Neural cell (in vitro differentiated cells): ENCODE data around the gene RGS19. TPM values are rescaled to one million over a fixed set of nuclear protein-coding genes. Genes with fewer than 3 reads are reported as not detected.

Experiments used
- H2AFZ ChIP-seq: fragments of 200-600, 300-800 bp; sonication (generic), shearing (Covaris generic); 2 replicates; pipeline ENCODE4 v1.6.0; 2014; ENCODE audit warnings: low read depth, mild to moderate bottlenecking, antibody characterized with exemption, low read length, moderate library complexity
- H3F3A ChIP-seq: fragments of 200-600 bp; shearing (Covaris generic); 2 replicates; pipeline ENCODE4 v1.6.1; 2016; ENCODE audit warnings: mild to moderate bottlenecking, moderate library complexity, mixed read lengths, antibody characterized with exemption, low read length; ENCODE audit not compliant: insufficient read depth, poor library complexity, severe bottlenecking
- H3K27ac ChIP-seq: fragments of 200-600, 300-800 bp; sonication (generic), shearing (Covaris generic); 2 replicates; pipeline ENCODE4 v1.5.1; 2014; ENCODE audit warnings: mild to moderate bottlenecking, low read length, moderate library complexity
- H3K27me3 ChIP-seq: fragments of 300-800, 200-600 bp; sonication (generic), shearing (Covaris generic); 2 replicates; pipeline ENCODE4 v1.6.0; 2014; ENCODE audit warnings: mild to moderate bottlenecking, low read depth, low read length, moderate library complexity; ENCODE audit not compliant: insufficient read depth
- H3K36me3 ChIP-seq: fragments of 300-800, 200-600 bp; sonication (generic), shearing (Covaris generic); 2 replicates; pipeline ENCODE4 v1.5.1; 2014; ENCODE audit warnings: mild to moderate bottlenecking, antibody characterized with exemption, low read length, moderate library complexity; ENCODE audit not compliant: insufficient read depth
- H3K4me2 ChIP-seq: fragments of 300-800, 200-600 bp; sonication (generic), shearing (Covaris generic); 2 replicates; pipeline ENCODE4 v1.6.0; 2014; ENCODE audit warnings: mild to moderate bottlenecking, low read length
- H3K4me3 ChIP-seq: fragments of 300-800, 200-600 bp; sonication (generic), shearing (Covaris generic); 2 replicates; pipeline ENCODE4 v1.5.1; 2014; ENCODE audit warnings: mild to moderate bottlenecking, low read length, moderate library complexity
- H3K79me2 ChIP-seq: fragments of 200-600 bp; shearing (Covaris generic); replicated peaks from 2 replicates; pipeline ENCODE4 v1.6.0; 2014; ENCODE audit warnings: mild to moderate bottlenecking, low read length, moderate library complexity; ENCODE audit not compliant: insufficient read depth
- H3K9ac ChIP-seq: fragments of 300-800, 200-600 bp; sonication (generic), shearing (Covaris generic); 2 replicates; pipeline ENCODE4 v1.6.1; 2016; ENCODE audit warnings: mild to moderate bottlenecking, low read length, mixed read lengths
- H3K9me2 ChIP-seq: fragments of 200-600 bp; shearing (Covaris generic); 2 replicates; pipeline ENCODE4 v1.6.1; 2016; ENCODE audit warnings: mild to moderate bottlenecking, low read length, mixed read lengths; ENCODE audit not compliant: insufficient read depth
- H3K9me3 ChIP-seq: fragments of 200-600, 300-800 bp; sonication (generic), shearing (Covaris generic); 2 replicates; pipeline ENCODE4 v1.6.1; 2016; ENCODE audit warnings: mild to moderate bottlenecking, mixed run types, low read length, moderate library complexity, mixed read lengths
- H4K20me1 ChIP-seq: fragments of 200-600 bp; shearing (Covaris generic); 2 replicates; pipeline ENCODE4 v1.6.1; 2016; ENCODE audit warnings: mild to moderate bottlenecking, mixed run types; ENCODE audit not compliant: insufficient read depth
- EP300 ChIP-seq: fragments of 450-650 bp; conservative IDR thresholded peaks from 2 replicates; pipeline ENCODE4 v1.6.1; 2014; ENCODE audit warnings: antibody characterized with exemption, mild to moderate bottlenecking, moderate library complexity; ENCODE audit not compliant: poor library complexity, severe bottlenecking
- EZH2 ChIP-seq: fragments of 200-600, 300-800 bp; shearing (Covaris generic), sonication (generic); IDR thresholded peaks from 2 replicates; pipeline ENCODE4 v1.6.1; 2014; ENCODE audit warnings: antibody characterized with exemption, low read length, borderline replicate concordance, mild to moderate bottlenecking; ENCODE audit not compliant: insufficient read depth, poor library complexity, severe bottlenecking
- MXI1 ChIP-seq: fragments of 450-650 bp; conservative IDR thresholded peaks from 2 replicates; pipeline ENCODE4 v1.6.1; 2014; ENCODE audit warnings: antibody characterized with exemption, mild to moderate bottlenecking; ENCODE audit not compliant: poor library complexity, severe bottlenecking
- POLR2AphosphoS5 ChIP-seq: IDR thresholded peaks from 2 replicates; pipeline ENCODE4 v1.6.1; 2012
- RAD21 ChIP-seq: fragments of 450-650 bp; conservative IDR thresholded peaks from 2 replicates; pipeline ENCODE4 v1.6.1; 2014; ENCODE audit warnings: antibody characterized with exemption, mild to moderate bottlenecking, moderate library complexity
- REST ChIP-seq: IDR thresholded peaks from 2 replicates; pipeline ENCODE4 v1.6.1; 2012; ENCODE audit warnings: borderline replicate concordance
- SMC3 ChIP-seq: fragments of 450-650 bp; conservative IDR thresholded peaks from 2 replicates; pipeline ENCODE4 v1.6.1; 2014; ENCODE audit warnings: antibody characterized with exemption, mild to moderate bottlenecking, moderate library complexity; ENCODE audit not compliant: poor library complexity
- TAF1 ChIP-seq: IDR thresholded peaks from 2 replicates; pipeline ENCODE4 v1.6.1; 2012; ENCODE audit warnings: low read depth
- polyA plus RNA-seq: library from polyadenylated mRNA; depleted of rRNA; stranded (reverse); fragments of >200 nt; gene quantifications from 2 replicates; pipeline ENCODE4 v1.2.3, GENCODE V29; 2014
- TF ChIP-seq, protein P1 (sequence below): fragments of 450-650 bp; IDR thresholded peaks from 2 replicates; pipeline ENCODE4 v1.5.1; 2014; ENCODE audit warnings: antibody characterized with exemption, mild to moderate bottlenecking, moderate library complexity; ENCODE audit not compliant: poor library complexity, severe bottlenecking

Gene RGS19
- polyA plus RNA-seq, 1 donor from 2014 or later = 3.4 TPM

DNA sequence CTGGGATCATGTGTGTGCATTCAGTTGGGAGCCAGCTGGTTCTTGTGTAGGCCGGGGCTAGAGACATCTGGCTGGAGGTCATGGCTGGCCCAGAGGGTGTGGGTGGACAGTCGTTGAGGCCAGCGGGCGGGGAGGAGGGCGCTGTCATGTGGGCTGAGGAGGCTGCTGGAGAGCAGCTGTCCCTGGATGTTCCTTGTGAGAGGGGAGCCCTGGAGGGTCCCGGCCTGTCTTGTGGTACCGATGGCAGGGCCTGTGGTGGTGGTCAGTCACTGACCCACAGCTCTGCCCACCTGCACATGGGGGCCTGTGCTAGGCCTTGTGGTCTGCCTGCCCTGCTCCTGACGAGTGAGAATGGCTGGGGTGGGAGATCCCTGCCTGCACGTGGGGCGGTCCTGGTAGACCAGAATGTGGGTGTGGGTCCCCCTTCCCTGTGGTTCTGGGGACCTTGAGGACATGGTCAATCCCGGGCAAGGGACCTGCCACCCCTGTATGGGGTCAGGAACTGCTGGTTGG is 45.3 kb downstream of the RGS19 start:
- no peak overlapping the region for H3K27ac ChIP-seq
- H3K4me3 ChIP-seq = no peak overlapping the region
- no peaks in the 10 kb centered on the region for H3K9me3 ChIP-seq
- no peaks in the 10 kb centered on the region for H3K79me2 ChIP-seq
- H4K20me1 ChIP-seq = no peaks in the 10 kb centered on the region
- peaks cover 23% of the 10 kb centered on the region for H3K27me3 ChIP-seq
- H3F3A ChIP-seq = no peaks in the 10 kb centered on the region
- no peak overlapping the region for H3K4me2 ChIP-seq
- H3K9ac ChIP-seq = no peak overlapping the region
- H2AFZ ChIP-seq = no peak overlapping the region
- H3K9me2 ChIP-seq = no peaks in the 10 kb centered on the region
- no peaks in the 10 kb centered on the region for H3K36me3 ChIP-seq
- no peak for TF ChIP-seq REST
- TF ChIP-seq EP300 = no peak
- TF ChIP-seq MXI1 = no peak
- no peak for TF ChIP-seq EZH2
- no peak for TF ChIP-seq RAD21
- TF ChIP-seq, protein P1, sequence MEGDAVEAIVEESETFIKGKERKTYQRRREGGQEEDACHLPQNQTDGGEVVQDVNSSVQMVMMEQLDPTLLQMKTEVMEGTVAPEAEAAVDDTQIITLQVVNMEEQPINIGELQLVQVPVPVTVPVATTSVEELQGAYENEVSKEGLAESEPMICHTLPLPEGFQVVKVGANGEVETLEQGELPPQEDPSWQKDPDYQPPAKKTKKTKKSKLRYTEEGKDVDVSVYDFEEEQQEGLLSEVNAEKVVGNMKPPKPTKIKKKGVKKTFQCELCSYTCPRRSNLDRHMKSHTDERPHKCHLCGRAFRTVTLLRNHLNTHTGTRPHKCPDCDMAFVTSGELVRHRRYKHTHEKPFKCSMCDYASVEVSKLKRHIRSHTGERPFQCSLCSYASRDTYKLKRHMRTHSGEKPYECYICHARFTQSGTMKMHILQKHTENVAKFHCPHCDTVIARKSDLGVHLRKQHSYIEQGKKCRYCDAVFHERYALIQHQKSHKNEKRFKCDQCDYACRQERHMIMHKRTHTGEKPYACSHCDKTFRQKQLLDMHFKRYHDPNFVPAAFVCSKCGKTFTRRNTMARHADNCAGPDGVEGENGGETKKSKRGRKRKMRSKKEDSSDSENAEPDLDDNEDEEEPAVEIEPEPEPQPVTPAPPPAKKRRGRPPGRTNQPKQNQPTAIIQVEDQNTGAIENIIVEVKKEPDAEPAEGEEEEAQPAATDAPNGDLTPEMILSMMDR = no peak
- TF ChIP-seq TAF1 = no peak

GRCh38 chr20:64032706-64033624 is 46.4 kb downstream of the RGS19 start:
- TF ChIP-seq TAF1 = no peak
- no peak for TF ChIP-seq SMC3
- TF ChIP-seq MXI1 = no peak
- no peak for TF ChIP-seq REST
- TF ChIP-seq, protein P1 = no peak
- TF ChIP-seq EP300 = no peak
- no peak for TF ChIP-seq POLR2AphosphoS5
- TF ChIP-seq EZH2 = no peak
- no peak for TF ChIP-seq RAD21
- H3F3A ChIP-seq = no peaks in the 10 kb centered on the region
- no peak overlapping the region for H3K4me2 ChIP-seq
- H4K20me1 ChIP-seq = no peaks in the 10 kb centered on the region
- no peaks in the 10 kb centered on the region for H3K9me2 ChIP-seq
- H3K4me3 ChIP-seq = no peak overlapping the region
- peaks cover 12% of the 10 kb centered on the region for H3K27me3 ChIP-seq
- H3K36me3 ChIP-seq = no peaks in the 10 kb centered on the region
- H3K9me3 ChIP-seq = no peaks in the 10 kb centered on the region
- H3K27ac ChIP-seq = no peak overlapping the region
- no peaks in the 10 kb centered on the region for H3K79me2 ChIP-seq
- no peak overlapping the region for H3K9ac ChIP-seq
- no peak overlapping the region for H2AFZ ChIP-seq
